T-helper 9 cell (primary cell): ENCODE data around the gene COL5A1.

Experiments used
- DNase-seq: peaks from one replicate; pipeline ENCODE4 v3.0.0-alpha.2; 2020

COL5A1 gene

DNA sequence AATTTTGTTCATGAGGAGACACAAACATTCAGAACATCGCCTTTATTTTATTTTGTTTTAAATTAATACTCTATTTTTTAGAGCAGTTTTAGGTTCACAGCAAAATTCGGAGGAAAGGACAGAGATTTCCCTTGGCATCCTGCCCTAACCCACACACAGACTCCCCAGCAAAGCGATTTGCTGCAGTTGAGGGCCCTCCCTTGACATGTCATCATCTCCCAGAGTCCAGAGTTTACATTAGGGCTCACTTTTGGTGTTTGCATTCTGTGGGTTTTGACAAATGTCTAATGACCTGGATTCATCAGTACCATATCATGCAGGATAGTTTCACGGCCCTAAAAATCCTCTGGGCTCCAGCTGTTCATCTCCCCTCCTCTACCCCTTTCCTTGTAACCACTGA lies 33.6 kb upstream of the COL5A1 start:
- DNase-seq: no peak

- DNase-seq: no peak
These were observed 30.6 kb upstream of the COL5A1 start for GRCh38 chr9:134611046-134611445.

DNA sequence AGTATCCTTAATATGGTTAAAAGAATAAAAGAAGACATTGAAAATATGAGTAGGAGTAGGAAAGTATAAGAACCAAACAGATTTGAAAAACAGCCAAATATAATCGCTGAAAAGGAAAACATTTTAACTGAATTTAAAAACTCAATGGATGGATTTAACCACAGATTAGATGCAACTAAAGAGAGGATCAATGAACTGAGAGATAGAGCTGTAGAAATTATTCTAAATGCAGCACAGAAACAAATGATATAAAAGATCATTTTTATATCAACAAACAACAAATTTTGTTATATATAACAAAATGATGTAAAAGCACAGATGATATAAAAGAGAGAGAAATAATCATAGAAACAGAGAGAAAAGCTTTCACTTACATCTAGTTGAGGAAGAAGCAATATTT lies 29.3 kb upstream of the COL5A1 start:
- DNase-seq: no peak

GRCh38 chr9:134612715-134613114 lies 28.9 kb upstream of the COL5A1 start:
- no peak for DNase-seq

GRCh38 chr9:134614256-134614655 lies 27.3 kb upstream of the COL5A1 start:
- DNase-seq: no peak

GRCh38 chr9:134616341-134616740 lies 25.3 kb upstream of the COL5A1 start:
- DNase-seq: no peak

DNA sequence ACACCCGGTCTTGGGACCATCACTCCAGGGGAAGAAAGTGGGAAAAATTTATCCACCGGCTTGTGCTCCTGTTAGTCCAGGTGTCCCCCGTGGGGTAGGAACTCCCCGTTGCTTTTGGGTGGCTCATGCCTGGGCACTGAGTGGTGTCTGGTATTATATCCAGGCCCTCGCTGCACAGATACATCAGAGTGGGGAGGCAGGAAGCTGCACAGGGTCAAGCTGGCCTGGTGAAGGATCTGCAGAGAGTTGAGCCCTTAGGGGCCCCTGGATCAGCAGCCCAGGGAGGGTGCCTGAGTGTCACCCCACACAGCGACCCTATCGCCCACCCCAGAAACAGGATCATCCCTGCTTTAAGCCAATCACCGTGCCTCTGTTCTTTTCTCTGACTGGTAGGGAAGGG lies 24.4 kb upstream of the COL5A1 start:
- DNase-seq: no peak

DNA sequence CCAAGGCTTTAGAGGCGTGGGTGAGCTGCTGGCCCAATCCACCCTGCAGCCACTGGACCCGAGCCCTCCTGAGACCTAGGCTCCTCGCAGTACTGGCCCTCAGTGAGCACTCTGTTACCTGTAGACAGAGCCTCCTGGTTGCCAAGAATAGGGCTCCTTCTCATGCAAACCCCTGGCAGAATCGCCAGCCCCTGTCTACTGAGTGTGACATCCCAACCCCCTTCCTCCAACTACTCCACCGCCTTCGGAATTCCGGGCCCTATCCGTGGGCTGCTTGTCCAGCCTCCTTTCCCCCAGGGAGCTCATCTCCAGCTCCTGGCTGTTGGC lies 23.8 kb upstream of the COL5A1 start:
- DNase-seq: no peak

- no peak for DNase-seq
These were observed 23.3 kb upstream of the COL5A1 start for GRCh38 chr9:134618163-134618832.

DNA sequence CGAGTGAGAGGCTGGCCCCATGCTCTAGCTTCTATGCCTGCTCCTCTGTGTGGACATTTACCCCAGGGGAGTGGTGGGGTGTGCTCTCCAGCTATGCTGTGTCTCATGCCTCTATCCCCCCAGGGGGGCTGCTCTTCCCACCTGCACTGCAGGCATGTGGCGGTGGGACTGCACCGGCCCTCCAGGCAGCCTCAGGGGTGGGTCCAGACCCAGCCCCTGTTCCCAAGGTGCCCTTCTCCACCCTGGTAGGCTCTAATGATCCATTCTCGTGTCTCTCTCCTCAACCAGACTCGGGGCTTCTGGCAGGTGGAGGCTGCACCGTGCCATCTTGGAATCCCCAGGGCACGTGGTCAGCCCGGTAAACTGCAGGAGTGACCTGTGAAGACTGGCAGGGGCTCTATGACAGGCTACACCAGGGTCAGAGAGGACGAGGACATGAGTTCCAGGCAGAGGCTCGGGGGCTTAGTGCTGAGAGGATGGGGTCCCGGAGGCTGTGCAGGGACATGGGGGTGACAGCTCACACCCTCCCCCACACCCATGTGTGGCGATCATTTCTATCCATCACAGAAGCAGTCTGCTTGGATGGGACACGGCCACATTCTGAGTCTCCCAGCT lies 22.7 kb upstream of the COL5A1 start:
- no peak for DNase-seq

- DNase-seq: no peak
These were observed 22.1 kb upstream of the COL5A1 start for GRCh38 chr9:134619448-134619982.

DNA sequence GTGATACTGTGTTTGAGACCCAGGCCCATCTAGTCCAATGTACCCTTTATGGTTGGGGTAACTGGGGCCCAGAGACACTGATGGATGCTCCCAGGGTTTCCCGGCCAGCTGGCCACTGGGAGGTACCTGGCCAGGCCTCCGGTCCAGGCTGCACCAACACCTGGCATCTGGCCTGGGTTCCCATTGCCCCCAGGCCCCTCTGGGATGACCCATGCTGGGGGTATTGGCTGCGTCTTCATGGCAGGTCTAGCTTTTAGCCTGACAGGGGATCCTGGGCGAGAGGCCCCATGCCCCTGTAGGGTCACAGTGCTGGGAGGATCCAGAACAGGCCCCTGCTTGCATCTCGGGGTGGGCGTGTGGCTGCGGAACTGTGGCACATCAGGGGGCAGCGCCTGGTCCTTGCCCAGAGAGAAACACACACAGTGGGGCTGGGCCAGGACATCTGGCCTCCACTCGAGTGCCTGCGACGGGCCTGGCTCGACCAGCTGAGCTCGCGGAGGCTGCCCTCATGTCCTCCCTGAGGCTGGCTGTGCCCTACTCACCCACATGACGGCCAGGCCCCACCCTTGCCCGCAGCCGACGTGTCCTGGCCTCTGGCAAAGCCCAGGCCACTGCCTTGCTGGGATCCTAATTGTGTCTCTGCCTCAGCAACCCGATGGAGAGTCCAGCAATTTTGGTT lies 21.5 kb upstream of the COL5A1 start:
- no peak for DNase-seq

GRCh38 chr9:134620751-134621557 lies 20.6 kb upstream of the COL5A1 start:
- DNase-seq: no peak

GRCh38 chr9:134621558-134622110 lies 20.0 kb upstream of the COL5A1 start:
- DNase-seq: no peak

- no peak for DNase-seq
These were observed 18.7 kb upstream of the COL5A1 start for GRCh38 chr9:134622896-134623257.

- DNase-seq: no peak
These were observed 18.1 kb upstream of the COL5A1 start for GRCh38 chr9:134623258-134624066.

DNA sequence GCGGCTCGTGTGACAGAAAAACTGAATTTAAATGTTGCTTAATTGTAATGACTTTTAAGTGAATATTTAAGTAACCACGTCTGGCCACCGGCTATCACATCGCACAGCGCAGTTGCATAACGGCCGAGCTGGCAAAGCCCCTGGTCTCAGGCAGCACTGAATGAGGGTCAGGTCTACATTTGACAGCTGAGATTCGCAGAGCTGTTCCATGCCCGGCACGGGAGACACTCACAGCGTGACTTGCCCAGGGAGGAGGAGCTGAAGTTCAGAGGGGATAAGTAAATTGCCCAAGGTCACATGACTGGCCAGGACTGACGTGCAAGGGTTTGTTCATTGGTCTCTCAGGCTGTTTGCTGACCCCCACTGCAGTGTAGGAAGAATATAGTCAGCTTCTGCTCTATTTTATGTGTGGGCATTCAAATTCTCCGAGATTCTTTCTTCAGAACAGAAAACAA lies 17.4 kb upstream of the COL5A1 start:
- no peak for DNase-seq

DNA sequence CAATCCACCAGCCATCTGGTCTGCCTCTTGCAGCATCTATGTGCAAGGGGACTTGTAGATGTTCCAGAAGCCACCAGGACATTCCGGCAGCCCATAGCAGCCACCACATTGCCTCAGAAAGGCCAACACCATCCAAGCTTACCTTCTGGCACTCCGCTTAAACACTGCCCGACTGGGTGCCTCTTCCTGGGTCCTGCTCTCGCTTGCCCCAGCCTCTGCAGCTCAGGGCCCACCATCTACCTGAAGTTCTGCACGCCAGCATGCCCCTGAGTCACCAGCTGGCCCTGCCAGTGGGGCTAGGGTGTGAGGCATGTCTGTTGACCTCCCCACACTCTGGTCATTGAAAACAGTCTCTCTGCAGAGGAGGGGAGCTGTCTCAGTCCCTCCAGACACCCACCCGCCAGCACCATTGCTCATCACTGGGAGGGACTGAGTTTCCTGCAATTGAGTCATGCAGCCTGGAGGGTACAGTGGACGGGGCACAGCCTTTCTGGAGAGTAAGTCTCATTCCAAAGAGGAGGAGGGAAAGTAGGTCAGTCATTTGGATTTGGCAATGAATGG lies 16.9 kb upstream of the COL5A1 start:
- DNase-seq: no peak

GRCh38 chr9:134625361-134626068 lies 16.1 kb upstream of the COL5A1 start:
- no peak for DNase-seq

DNA sequence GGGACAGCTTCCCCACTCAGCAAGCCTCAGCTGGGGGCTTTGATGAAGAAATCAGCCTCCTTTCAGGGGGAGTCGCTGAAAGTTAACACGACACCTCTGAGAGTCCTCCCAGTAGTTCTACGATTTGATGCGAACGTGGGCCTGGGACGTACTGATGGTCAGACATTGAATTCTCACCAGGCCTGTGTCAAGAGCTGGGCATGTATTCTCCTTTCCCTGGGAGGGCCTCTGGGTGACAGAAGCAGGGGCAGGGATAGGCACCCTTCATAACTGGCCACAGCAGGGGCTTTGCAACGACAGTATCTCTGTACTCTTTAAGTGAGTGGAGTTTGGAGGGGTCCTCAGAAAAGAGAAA lies 15.6 kb upstream of the COL5A1 start:
- DNase-seq: no peak
